CD1c-positive myeloid dendritic cell (primary cell): Measurements from ENCODE around the gene ZNF532.
A peak's percentile ranks its signal among the peaks of the same experiment; 100 is the strongest.

ENCODE experiments used
- DNase-seq: peaks from one replicate; pipeline ENCODE4 v3.0.0-alpha.2; 2016; ENCODE audit errors: extremely low spot score

Gene ZNF532

GRCh38 chr18:58947136-58947732, 82.6 kb downstream of the ZNF532 start:
- DNase-seq: no peak

DNA sequence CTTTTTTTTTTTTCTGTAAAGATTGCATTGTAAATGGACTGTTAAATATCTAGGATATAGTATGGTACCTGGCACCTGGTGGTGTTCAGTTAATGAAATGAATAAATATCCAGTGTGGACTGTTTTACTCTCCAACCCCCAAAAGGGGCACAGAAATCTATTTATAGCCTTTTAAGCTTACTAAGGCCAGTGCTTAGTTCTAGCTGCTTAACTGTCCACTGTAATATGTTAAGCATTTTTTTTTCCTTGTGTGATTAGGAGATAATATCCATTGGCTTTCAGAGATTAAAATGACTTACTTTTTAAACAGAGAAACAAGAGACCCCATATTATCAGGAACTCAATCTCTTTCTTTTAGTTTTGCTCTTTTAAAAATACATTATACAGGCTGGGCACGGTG, 84.4 kb downstream of the ZNF532 start:
- no peak for DNase-seq

DNA sequence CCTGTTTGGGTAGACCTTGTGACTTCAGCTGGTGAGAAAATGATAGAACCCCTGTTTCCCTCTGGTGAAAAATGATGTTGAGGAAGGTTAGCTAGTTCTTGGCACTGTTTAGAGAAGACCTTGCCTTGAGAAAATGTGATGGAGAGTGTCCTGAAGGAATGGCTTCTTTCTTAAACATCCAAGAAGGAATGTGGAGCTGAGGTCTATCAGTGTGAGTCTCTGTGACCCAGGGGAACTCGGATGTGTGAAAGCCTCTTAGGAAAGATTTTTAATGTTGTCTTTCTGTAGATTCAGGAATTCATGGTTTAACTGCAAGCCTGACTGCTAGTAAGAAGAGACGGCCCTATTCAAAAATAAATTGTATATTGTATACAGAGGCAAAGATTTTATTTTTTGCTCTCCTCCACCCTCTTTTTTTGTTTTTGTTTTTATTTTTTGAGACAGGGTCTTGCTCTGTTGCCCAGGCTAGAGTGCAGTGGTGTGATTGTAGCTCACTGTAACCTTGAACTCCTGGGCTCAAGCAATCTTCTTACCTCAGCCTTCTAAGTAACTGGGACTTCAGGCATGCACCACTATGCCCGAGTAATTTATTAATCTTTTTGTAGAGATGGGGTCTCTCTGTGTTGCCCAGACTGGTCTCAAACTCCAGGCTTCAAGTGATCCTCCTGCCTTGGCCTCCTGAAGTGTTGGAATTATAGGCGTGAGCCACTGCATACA, 87.5 kb downstream of the ZNF532 start:
- DNase-seq: no peak

GRCh38 chr18:58952858-58953257, 88.2 kb downstream of the ZNF532 start:
- no peak for DNase-seq

- DNase-seq: no peak
Observed at GRCh38 chr18:58953627-58954026, 89.0 kb downstream of the ZNF532 start.

- DNase-seq: no peak
Observed at GRCh38 chr18:58955001-58955400, 90.3 kb downstream of the ZNF532 start.

- DNase-seq: no peak
Observed at GRCh38 chr18:58955738-58956137, 91.1 kb downstream of the ZNF532 start.

GRCh38 chr18:58958628-58959027, 94.0 kb downstream of the ZNF532 start:
- DNase-seq: no peak

GRCh38 chr18:58960508-58960907, 95.8 kb downstream of the ZNF532 start:
- no peak for DNase-seq

- DNase-seq: no peak
Observed at GRCh38 chr18:58960946-58961722, 96.5 kb downstream of the ZNF532 start.

DNA sequence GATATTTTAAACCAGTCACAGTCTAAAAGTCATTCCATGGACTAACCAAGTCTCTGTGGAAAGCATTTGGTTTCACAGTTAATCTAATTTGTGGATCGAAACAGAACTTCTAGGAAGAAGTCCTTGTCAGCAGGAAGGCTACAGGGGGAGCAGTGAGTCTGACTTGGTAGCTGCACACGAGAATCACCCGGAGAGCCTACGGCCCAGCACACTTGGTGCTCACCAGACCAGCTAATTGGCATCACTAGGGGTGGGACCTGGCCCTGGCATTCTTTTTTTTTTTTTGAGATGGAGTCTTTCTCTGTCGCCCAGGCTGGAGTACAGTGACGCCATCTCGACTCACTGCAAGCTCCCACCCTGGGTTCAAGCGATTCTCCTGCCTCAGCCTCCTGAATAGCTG, 97.7 kb downstream of the ZNF532 start:
- DNase-seq: no peak

DNA sequence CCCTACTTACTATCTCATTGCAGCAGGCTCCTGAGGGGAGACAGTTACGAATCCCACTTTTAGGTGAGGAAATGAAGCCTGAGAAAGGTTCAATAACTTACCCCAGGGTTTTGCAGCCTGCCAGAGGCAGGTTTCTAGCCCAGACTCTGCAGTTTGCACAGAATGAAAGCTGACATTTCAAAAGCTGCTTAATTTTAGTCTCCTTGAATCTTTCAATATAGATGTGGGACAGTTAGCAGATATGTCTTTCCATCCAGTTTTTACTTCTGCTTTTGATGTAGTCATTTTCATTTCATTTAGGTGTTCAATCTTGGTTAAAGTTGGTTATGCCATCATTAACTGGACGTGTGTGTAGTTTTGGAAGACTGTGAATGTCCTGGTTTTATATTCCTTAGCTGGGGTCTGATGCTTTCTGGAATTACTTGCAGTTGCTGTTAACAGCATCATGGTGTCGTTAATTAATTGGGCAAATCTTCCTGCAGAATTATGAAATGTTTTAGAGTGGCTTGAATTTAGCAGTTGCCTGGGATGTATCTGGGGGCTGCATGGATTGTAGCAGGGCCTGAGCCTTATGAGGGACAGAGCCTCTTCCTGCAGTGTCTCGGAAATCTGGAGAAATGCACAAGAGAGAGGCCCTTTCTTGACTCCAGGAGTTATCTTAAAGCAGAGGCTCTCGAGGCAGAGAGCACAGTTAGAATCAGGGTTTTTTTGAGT, 100.8 kb downstream of the ZNF532 start:
- no peak for DNase-seq

GRCh38 chr18:58966005-58966677, 101.5 kb downstream of the ZNF532 start:
- DNase-seq: no peak

DNA sequence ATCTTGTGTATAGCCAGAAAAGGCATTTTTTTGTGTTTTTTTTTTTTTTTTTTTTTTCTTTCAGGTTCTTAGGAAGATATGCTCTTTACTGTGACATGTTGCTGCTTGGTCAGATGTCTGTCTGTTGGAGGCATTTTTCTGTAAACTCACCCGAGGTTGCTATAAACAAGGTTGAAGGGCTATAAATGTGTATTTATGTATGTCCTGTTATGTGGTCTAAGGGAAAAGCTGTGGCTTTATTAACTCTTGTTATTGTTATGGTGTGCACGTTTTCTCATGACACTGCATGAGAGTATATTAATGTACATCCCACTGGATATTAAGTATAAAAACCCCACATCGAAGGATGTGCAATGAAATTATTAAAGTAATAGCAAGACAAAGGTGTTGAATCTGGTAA, 102.0 kb downstream of the ZNF532 start:
- no peak for DNase-seq

GRCh38 chr18:58967751-58968254, 103.1 kb downstream of the ZNF532 start:
- DNase-seq: no peak

DNA sequence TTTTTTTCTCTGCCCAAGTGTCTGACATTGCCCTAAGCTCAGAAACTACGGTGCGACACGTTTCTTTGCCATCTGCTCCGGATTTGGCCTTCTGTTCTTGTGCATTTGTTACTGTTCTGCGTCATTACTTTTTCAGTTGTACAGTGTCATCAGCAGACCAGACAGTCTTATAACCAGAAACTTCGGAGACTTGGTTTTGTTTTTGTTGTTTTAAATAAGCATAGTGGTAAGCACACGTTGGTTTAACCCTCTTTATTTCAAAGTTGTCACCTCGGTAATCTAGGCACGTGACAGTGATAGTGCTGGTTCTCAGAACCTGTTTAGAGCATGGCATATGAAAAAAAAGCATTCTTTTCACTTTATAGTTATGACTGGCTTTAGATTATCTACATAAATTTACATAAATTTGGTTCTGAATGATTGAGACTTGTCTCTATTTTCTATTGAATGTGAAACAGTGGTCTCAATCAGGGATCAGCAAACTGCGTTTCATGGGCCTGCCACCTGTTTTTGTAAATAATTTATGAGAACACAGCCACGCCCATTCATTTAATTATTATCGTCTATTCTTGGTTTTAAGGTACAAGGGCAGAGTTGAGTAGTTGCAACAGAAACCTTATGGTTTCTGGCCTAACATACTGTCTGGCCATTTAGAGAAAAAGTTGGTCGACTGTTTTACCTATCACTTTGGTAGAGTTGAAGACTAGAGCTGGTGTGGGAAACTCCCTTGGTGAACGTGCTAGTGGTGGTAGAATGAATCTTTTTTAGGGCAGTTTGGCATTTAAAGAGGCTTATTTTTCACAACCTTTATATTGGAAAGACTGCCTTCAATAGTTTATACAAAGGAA, 106.5 kb downstream of the ZNF532 start:
- no peak for DNase-seq

GRCh38 chr18:58975296-58975695, 110.6 kb downstream of the ZNF532 start:
- no peak for DNase-seq

DNA sequence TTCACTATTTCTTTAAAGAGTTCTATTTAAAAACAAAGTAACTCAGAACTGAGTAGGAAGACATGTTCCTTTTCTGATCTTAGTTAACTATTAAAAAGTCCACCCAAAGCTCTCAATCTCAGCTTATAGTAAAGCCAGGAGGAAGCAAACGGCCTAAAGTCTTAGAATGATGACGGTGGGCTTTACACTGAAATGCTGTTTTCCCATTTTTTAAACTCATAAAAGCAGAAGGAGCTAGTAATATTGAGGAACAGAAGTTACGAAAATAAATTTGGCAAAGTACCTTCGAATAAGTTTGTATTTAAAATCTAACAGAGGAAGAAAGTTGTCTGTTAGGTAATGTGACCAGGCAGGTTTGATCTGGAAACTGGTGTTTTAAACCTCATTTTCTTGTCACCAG, 111.1 kb downstream of the ZNF532 start:
- DNase-seq: peak; percentile 3

DNA sequence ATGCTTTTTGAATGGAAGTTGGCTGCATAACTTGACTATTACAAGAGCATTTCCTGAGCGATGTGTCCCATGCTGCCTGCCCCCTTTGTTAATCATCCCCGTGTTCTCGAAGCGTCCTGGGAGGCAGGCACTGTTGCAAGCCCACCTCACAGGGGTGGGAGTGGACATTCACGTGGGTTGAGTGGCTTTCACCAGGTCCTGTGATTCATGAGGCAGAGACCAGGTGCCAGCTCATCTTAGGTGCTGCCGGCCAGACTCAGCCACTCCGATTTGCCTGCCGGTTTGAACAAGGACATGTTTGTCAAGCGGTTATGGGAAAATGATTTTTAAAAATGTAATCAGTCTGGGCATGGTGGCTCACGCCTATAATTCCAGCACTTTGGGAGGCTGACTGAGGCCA, 112.5 kb downstream of the ZNF532 start:
- no peak for DNase-seq

DNA sequence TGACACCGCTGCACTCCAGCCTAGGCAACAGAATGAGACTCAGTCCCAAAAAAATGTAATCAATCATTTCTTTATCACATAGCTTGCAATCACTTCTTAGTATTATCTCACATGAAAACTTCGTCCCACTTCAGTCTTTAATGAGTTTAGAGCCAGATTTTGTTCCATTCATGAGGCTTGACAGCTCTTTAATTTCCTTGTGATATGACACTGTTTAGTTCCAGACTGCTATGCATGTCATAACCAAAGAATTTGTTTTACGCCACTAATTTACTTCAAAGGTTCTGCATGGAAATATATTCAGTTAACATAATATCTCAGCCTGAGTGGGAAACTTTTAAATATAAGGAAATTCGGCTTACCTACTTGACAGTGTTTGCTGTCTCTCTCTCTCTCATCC, 113.1 kb downstream of the ZNF532 start:
- DNase-seq: no peak

DNA sequence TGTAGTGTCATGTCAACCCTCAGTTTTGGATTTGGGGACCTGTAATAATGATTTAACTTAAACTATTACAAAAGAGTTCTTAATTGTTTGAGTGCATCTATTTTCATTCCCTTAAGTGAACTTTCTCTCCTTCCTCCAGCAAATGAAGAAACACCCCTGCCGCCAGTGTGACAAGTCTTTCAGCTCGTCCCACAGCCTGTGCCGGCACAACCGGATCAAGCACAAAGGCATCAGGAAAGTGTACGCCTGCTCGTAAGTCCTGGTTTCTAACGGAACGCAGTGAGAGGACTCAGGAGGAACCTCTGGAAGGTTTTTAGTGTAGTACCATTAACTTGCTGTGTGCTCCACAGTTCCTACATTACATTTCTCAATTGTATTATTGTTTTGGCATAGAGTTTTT, 114.2 kb downstream of the ZNF532 start:
- no peak for DNase-seq
